Hepatic stellate cell (primary cell): ENCODE results near the gene RABGGTA.

ENCODE experiments used
- DNase-seq: peaks from one replicate; pipeline ENCODE4 v3.0.0; 2011; ENCODE audit warnings: low spot score

The RABGGTA gene, protein sequence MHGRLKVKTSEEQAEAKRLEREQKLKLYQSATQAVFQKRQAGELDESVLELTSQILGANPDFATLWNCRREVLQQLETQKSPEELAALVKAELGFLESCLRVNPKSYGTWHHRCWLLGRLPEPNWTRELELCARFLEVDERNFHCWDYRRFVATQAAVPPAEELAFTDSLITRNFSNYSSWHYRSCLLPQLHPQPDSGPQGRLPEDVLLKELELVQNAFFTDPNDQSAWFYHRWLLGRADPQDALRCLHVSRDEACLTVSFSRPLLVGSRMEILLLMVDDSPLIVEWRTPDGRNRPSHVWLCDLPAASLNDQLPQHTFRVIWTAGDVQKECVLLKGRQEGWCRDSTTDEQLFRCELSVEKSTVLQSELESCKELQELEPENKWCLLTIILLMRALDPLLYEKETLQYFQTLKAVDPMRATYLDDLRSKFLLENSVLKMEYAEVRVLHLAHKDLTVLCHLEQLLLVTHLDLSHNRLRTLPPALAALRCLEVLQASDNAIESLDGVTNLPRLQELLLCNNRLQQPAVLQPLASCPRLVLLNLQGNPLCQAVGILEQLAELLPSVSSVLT

GRCh38 chr14:24271134-24271833, at the start of gene RABGGTA:
TSS of gene RABGGTA (minus strand) at chr14:24271597. CDS start at chr14:24271115, 482 bp downstream.
- peak; percentile 96 for DNase-seq

DNA sequence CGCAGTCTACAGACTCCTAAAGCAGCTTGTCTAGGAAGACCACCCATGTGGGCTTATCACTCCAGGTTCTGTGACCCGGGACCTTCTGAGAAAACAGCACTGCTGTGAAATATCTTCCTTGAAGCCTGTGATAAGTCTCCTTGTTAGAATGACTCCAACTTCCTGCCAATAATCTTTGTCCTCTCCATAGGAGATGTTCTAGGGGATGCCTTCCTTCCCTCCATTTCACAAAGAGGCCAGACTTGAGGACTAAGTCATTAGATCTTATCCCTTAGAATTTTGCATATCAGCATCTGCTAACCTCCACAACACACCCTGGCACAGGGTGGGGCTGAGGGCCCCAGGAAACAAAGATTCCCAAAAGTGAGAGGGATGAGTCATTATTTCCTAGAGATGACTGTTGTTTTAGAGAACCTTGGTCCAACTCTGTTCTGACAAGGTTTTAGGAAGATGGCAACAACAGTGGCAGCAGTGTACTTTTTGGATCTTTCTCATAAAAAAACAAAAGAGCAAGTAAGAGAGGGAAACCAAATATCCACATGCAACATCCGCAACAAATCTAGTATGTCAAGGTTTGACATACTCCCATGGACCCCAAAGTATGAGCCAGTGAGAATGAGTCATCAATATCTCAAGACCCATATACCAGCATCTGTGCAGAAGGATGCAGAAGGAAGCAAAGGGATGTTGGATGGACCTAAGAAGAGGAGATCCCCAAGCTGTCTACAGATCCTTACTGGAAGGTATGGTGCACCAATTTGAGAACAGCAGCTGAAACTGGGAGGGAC, 45.9 kb upstream of the RABGGTA start:
- peak; percentile 42 for DNase-seq

DNA sequence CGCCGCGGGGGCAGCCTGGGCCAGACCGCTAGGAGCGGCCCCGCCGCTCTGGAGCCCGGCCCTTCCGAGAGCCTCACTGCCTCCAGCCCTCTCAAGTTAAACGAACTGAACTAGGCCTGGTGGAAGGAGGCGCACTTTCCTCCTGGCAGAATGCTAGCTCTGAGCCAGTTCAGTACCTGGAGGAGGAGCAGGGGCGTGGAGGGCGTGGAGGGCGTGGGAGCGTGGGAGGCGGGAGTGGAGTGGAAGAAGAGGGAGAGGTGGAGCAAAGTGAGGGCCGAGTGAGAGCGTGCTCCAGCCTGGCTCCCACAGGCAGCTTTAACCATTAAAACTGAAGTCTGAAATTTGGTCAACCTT, 45.2 kb upstream of the RABGGTA start:
- DNase-seq, result no peak

GRCh38 chr14:24315807-24316596, 44.6 kb upstream of the RABGGTA start:
- peak; percentile 38 for DNase-seq

GRCh38 chr14:24315243-24315806, 43.9 kb upstream of the RABGGTA start:
- no peak for DNase-seq

DNA sequence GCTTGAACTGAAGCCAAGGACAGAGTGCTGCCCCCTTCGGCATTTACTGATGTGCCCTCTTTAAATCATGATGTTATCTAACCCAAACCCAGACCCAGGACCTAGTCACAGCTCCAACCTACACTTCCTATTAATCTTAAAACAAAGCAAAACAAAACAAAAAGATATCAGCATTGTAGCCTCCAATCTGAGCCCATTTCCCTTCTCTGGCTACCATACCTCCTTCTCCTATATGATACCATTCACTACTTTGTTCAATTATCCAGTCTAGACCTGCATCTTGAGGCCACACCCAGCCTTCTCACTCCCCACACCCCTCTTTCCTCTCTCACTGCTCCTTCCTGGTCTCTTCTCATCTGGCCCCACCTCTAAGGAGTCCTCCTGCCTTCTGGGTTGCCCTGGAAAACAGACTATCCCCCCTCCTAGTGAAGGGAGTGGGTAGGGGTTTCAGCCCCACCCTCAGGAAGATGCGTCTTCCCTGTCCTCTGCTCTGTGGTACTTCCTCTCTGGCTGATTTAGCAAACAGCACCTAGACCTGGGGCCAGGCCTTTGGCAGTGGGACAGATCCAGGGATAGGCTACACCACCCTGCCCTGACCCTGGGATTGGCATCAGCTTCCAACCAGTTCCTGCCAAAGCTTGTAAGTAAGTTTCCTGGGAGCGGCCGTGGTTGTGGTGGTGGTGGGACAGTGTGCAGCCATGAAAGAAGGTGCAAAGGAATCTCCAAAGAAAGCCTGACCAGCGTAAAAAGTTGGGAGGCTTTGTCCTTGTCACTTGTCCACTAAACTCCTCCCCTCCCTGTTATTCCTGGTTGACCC, 43.2 kb upstream of the RABGGTA start:
- no peak for DNase-seq

DNA sequence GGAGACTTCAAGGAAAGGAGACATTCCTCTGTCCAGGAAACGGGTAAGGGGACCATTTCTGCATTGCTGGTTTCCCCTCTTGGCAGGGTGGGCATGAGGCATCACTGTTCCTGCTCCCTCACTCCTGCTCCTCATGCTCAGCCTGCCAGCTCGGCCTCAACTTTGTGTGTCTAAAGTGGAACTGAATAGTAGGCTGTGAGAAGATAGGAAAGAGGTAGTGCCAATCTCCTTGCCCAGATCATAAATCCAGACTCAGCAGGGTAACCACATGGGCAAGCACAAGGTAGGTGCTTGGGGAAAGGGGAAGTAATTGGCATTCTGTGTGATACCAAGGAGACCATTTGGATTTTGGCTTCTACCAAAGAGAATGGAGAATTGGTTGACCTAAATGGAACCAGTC, 42.5 kb upstream of the RABGGTA start:
- DNase-seq, result no peak

DNA sequence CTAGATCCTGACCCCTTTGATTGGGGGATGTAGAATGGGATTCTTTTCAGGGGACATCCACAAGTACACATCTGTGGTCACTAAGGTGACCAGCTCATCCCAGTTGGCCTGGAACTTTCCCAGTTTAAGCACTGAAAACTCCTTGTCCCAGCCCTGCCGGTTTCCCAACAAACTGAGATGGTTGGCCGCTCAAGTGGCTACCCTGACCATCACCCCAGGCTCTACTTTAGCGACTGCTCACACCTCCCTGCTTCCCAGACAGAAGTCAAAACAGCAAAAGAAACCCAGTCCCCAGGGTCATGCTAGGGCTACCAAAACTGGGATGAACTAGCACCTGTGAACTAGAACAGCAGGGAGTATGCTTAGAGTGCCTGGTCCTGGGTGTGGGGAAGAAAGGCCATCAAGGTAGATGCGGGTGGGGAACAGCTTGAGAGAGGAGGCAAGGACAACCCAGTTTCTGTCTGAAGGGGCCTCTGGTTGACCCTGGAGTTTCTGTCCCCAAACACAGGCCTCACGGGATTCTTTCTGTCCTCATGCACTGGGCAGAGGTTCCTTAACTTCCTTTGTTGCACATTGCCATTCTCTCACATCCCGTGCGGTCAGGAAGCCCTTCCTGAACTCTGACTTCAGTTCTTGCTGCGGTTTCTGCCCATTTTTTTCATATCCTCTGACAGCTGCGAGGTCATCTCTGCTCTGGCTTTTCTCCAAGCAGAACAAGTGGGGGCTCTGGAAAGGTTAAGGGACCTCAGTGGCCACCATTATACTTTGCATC, 41.5 kb upstream of the RABGGTA start:
- no peak for DNase-seq

DNA sequence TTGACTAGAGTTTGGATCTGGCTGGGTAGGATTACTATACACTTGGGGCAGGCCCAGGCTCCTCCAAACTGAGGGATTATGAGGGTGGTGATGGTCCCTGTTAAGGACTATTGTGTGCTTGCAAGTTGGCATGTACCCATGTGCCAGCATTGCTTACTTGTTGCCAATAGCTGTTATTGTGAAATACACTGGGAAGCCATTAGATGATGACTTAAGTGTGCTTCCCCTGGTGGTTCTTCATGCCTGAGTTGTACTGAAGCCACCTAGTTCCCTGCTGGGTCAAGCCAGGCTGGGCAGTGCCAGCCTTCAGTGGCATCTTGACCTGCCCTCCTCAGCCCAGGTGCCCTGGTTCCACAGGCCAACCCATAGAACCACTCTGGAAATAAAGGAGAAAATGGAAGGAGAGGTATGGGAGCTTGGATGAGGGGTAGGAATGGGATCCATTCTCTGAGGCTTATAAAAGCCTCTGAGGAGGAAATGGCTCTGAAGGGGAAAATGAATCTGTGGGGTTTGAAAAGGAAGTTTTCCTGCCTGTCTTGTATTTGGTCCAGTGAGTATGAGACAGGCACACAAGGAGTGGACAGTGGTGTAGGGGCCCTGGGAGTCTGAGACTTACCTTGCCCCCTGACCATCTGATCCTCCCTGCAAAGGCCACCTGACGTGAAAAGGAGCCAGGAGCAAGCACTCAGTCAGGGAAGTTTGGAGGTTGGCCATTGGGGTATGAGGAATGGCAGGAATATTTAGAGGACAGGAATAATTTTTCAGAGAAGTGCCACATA, 40.6 kb upstream of the RABGGTA start:
- no peak for DNase-seq

DNA sequence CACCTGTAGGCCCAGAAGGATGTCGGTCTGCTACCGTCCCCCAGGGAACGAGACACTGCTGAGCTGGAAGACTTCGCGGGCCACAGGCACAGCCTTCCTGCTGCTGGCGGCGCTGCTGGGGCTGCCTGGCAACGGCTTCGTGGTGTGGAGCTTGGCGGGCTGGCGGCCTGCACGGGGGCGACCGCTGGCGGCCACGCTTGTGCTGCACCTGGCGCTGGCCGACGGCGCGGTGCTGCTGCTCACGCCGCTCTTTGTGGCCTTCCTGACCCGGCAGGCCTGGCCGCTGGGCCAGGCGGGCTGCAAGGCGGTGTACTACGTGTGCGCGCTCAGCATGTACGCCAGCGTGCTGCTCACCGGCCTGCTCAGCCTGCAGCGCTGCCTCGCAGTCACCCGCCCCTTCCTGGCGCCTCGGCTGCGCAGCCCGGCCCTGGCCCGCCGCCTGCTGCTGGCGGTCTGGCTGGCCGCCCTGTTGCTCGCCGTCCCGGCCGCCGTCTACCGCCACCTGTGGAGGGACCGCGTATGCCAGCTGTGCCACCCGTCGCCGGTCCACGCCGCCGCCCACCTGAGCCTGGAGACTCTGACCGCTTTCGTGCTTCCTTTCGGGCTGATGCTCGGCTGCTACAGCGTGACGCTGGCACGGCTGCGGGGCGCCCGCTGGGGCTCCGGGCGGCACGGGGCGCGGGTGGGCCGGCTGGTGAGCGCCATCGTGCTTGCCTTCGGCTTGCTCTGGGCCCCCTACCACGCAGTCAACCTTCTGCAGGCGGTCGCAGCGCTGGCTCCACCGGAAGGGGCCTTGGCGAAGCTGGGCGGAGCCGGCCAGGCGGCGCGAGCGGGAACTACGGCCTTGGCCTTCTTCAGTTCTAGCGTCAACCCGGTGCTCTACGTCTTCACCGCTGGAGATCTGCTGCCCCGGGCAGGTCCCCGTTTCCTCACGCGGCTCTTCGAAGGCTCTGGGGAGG, 39.5 kb upstream of the RABGGTA start, which contains the start of gene LTB4R:
Gene LTB4R, plus strand, starts transcription at position 857 of the 959 bp plus-strand sequence. CDS start 4,150 bp downstream, outside the sequence.
- peak; percentile 79 for DNase-seq

GRCh38 chr14:24310265-24310645, 38.9 kb upstream of the RABGGTA start:
- DNase-seq, result no peak

- DNase-seq, result no peak
Observed at GRCh38 chr14:24309538-24310264, 38.3 kb upstream of the RABGGTA start, which contains the start of gene LTB4R2. TSS of gene LTB4R2 (plus strand) at chr14:24310140. CDS start at chr14:24310665, 525 bp downstream.

DNA sequence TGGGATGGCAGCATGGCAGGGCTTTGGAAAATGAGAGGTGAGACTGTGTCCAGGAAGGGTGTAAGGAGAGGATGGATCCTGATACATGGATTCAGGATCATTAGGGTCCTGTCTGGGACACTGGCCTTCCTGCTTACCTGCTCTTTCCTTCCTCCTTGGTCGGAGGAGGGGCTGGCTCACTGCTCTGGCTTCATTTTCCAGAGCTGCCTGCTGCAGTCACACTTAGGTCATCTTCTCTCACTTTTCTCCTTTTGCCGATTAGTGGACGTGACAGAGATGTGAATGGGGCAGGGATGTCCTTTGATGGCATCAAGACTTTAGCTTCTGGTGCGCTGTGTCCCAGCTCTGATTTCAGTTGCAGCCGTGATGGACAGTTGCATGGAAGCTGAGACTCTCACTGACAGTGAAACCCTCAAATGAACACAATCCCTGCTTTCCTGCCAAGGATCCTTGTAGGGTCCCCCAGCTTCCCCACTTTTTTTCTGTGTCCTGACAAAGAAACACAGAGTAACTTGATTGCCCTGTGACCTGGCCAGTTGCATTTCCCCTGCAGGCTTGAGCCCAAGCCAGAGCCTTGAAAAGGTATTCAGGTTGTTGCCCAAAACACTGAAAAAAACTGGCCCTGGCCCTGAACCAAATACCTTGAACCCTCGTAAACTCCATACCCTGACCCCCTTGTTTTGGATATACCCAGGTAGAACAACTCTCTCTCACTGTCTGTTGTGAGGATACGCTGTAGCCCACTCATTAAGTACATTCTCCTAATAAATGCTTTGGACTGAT, 37.1 kb upstream of the RABGGTA start:
- no peak for DNase-seq

DNA sequence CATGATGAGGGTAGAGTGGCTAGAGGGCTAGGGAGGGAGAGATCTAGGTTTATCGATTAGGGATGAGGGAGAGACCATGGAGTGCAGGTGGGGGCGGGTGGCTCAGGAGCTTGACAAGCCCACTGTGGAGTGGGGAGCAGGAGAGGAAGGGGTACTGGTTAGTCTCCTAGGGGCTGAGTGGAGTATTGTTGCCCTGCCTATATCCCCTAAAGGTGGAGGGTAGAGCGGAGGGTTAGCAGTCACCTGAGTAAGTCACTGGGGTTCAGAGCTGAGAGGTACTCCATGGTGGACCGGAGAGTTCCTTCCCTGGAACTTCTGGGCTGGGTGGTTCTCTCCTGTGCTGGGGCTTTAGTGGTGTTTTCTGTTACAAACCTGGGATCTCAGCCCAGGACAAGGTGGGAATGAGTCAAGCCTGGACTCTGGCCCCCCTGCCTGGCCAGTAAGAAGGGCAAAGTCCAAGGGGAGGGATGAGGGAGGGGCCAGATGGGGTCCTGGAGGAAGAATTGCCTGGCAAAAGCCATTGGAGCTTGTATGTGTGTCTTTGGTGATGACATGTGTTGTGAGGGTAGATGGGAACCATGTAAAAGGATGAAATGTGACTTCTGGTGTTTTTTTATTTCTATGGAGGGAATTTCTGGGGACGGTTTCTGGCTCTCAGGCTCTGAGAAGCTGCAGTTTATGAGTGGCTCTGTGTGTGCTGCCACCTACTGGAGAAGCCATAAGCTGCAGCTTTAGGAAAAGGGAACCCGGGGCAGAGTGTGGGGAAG, 36.4 kb upstream of the RABGGTA start, which contains the start of gene CIDEB:
Gene CIDEB, minus strand, starts transcription at position 403 of the 767 bp plus-strand sequence. Its CDS starts 119 bp downstream, at position 284.
- peak; percentile 83 for DNase-seq

DNA sequence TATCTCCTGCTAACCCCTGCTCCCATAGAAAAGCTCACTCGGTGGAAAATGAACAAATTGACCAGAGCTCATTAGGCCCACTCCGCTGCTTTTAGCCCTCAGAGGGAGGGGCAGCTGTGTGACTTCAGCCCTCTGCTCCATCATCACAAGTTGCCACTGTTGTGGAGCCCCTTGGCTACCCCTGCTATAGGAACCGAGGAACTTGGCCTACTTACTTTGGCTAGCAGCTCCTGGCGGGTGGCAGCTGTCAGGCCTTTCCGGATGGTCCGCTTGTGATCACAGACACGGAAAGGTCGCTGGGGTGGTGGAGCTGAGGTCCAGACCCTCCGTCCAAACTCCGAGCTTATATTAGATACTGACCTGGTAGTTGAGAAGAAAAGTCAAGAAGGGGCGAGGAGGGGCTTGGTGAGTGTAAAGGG, 35.8 kb upstream of the RABGGTA start:
- no peak for DNase-seq
